NCI-H1930 (cell line): ENCODE data around the gene SLC4A2.
A peak's percentile ranks its signal among the peaks of the same experiment; 100 is the strongest.

Experiments used
- DNase-seq, 2 experiments: peaks; one replicate each; lab custom pipeline; 2025; lab: John Stamatoyannopoulos, UW

The SLC4A2 gene

DNA sequence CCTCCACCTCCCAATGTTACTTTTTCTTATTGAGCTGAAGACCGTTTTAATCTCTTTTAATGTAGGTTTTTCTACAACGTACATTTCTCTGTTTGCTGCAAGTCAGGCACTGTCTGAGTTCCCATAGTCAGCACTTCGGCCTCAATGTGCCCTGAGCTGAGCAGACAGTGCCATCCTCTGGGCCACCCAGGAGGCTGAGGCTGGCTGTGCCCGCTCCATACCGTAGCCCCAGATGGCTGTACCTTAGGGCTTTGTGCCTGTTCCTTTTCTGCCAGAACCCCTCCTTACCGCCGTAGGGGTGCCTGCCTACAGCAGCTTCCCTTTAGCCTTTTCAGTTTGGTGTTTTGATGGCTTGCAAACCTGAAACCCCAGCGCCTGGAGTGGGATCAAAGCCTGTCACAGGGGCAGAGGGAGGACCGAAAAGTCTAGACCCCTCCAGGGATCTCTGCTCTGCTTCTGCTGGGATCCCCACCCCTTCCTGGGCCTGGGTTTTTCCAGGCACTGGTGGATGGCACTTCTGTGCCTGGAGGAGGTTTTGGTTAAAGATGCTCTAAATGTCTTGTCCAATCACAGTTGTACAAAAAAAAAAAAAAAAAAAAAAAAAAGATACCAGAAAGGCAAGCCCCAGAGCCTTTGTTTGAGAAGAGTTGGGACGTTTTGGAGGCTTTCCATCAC, 35.9 kb downstream of the SLC4A2 start:
- DNase-seq: no peak

DNA sequence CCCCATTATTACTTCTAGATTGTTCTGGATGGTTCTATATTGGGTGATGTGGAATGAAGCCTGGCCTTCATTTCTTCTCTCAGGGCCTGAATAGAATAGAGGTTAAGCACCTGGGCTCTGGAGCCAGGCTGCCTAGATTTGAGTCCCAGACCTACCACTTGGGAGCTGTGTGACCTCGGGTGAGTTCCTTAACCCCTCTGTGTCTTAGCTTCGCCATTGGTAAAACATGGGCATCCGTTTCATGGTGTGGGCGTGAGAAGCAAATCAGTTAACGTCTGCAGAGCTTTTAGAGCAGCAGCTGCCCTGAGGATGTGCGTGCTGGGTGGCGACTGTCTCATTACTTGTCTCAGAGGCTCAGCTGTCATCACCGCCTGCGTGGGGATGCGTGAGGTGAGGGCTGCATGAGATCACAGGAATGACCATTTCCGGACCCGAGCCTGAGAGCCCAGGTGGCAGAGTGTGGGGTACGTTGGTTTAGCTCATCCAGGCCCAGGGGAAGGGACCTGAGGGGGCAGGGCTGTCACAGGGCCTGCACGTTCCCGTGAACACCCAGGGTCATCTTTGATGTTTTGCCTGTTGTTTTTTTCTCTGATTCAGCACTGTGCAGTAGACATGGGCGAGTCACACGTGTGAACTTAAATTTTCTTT, 36.6 kb downstream of the SLC4A2 start:
- no peak for DNase-seq

DNA sequence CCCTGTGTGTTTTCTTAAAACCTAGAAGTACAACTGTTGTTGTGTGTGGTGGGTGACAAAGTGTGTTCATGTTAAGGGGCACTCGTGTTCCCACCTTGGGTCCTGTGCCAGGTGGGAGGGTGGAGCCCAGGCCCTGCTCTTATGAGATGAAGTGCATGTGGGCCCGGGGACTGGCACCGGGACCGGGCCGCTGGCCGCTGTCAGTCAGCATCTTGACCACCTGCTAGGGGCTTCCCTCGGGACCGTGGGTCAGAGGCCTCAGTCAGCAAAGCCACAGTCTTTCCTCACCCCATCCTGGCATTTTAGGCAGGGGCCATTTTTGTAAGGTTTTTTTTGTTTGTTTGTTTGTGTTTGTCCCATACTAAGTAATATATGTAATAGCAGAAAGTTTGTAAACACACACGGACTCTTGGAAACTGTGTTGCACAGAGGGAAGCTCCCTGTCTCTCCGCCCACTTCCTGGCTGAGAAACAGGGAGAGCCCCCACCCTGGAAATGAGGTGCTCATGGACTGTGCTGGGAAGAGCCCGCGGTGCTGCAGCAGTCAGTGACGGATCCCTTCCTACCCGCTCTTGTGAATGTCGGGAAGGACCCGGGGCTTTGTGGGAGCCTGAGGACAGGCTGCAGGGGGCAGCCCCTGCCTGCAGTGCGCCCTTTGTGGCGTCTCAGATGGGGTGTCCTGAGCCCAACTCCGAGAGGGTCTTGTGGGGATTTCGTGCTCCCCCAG, 40.3 kb downstream of the SLC4A2 start:
- no peak for DNase-seq

DNA sequence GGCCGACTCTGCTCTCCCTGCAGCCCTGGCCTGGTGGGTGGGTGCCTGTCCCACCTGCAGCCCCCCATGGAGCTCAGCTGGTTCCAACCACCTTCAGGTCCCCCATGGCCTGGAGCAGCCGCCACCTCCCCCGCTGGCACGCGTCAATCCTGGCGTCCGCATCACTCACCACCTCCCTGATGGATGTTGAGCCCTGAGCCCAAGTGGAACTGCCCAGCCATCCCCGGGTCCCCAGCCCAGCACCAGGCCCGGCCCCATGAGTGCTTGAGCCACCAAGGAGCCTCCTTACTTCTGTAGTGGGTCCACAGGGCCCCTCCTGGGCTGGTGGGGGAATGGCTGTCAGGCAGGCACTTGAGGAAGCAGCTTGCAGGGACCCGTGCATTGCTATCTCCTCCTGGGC, 41.5 kb downstream of the SLC4A2 start:
- DNase-seq: no peak

DNA sequence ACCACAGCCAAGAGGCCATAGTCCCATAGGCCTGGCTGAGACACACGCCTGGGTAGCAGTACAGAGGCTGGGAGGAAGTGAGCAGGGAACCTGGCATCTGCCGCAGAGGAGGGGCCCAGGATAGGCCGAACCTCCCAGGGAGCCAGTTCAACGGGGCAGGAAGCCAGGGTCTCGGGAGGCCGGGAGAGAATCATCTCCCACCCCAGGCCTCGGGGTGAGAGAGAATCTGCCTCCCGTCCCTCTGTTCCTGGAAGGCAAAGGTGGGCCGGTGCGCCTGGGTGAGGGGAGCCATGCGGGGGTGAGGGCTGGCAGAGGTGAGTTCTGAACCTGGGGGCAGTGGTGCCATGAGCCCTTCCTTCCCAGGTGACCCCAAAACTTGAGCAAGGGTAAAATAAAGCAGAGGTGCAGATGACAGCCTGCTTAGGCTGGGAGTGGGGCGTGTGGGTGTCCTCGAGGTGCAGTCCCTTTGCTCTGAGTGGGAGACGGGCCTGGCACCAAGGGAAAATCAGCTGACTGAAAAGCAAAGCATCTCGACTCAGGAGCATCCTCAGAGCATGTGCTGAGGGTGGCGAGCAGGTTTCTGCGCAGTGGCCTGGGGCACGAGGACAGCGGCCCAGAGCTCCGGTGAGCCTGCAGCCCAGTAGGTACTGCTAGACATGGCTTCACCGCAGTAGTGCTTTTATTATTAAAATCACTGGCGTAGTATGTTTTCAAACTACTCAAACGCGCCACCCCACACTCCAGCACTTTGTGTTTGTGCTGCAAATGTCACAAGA, 42.4 kb downstream of the SLC4A2 start:
- no peak for DNase-seq

DNA sequence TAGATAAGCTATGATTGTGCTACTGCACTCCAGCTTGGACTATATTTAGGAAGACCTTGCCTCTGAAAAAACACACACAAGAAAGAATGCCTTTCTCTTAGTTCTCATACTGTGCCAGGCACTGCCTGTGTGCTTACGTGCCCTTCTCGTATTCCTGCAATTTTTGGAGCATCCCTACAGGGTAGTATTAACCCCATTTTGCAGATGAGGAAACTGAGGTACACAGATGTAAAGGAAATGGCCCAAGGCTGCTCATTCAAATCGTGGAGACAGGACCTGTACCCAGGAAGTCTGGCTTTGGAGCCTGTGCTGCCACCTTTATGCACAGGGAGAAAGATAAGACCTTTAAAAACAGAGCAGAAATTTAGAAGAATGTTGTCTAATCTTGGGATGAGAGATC, 43.6 kb downstream of the SLC4A2 start:
- DNase-seq: no peak

DNA sequence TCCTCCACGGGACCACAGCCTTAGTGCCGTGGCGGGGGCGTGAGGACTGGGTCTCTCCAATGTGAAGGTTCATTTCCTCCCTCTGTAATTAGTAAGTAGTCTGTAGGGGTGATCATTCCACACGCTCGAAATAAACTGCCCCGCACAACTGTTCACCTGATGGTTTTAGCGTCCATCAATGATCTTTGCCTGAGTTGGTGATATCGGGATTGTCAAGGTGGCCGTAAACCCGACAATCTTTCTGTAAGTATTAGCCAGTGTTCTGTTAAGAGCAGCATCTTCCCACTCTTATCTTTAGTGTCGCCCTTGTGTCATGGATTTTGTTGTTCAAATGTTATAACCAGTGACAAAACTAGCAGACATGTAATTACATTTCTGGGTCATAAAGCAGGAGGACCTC, 44.6 kb downstream of the SLC4A2 start:
- no peak for DNase-seq

DNA sequence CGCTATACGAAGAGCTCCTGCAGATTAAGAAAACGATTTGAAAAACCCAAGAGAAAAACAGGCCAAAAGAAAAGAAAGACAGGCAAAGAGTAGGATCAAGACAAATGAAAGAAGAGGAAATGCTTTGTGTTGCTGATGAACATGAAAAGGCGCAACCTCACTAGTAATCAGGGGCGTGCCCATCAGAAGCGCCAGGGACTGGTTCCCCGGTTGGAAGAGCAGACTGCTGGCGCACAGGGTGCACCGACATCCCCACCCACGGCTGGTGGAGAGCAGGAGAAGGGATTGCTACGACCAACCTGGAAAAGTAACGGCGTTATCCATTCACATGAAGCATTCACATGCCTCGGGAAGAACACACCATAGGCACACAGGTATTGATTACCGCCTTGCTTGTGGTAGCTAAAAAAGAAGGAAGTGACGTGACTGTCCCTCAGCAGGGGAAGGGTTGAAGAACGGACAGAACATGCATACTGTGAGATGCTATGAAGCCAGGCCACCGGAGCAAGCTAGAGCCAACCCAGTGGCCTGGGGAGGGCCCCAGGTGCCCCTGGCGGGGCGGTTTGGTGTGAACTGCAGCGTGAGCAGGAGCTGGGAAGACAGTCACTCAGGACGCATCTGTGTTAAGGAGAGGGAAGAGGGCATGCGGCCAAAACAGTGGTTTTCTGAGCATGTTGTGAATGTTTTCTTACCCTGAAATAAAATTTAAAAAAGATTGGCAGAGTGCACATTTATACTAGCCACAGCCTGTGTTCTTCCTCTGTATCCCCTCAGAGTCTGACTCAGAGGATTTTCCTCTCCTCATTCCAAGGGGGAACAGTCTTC, 45.2 kb downstream of the SLC4A2 start:
- DNase-seq: no peak

DNA sequence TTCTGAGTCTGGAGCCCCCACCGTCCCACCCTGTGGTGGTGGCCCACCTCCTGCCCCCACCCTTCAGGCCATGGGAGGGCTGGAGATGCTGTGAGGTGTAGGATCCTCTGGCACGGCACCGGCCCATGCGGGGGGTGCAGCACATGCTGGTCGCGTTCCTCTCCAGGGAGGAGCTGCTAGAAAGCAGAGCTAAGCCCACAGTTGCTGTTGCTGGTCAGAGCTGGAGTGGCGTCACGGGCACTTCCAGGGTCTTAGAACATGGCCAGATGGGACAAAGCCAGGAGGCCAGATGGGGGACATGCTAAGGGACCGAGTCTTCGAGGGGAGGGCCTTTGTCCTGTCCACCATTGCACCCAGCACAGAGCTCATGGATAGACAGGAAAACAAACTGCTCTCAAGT, 48.5 kb downstream of the SLC4A2 start:
- DNase-seq: no peak

DNA sequence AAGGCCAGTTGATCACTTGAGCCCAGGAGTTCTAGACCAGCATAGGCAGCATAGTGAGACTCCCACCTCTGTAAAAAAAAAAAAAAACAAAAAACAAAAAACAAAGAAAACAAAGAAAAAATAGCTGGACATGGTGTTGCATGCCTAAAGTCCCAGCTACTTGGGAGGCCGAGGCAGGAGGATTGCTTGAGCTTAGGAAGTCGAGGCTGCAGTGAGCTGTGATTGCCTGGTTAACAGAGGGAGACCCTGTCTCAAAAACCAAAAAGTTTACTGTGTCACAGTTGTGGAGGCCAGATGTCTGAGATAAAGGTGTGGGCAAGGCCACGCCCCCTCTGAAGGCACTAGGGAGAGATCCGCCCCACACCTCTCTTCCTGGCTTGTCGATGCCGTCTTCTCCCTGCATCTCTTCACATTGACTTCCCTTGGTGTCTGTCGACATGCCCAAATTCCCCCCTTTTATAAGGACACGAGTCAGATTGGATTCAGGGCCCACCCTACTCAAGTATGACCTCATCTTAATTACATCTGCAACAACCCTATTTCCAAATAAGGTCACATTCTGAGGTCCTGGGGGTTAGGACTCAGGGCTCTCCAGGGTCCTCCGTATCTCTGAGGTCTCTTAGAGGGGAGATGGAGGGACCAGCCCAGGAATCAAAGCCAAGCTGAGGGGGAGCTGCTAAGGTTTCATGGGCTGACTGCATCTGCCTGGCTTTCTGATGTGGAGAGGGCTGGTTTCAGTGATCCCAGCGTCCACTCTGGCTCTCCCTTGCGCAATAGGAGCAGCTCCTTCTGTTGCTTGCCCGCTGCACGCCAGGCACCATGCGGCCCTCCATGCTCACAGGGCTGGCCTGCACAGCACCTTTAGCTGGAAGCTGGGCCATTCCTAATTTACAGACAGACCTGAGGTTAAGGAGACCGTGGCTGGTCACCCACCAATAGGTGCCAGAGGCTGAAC, 50.0 kb downstream of the SLC4A2 start:
- no peak for DNase-seq

DNA sequence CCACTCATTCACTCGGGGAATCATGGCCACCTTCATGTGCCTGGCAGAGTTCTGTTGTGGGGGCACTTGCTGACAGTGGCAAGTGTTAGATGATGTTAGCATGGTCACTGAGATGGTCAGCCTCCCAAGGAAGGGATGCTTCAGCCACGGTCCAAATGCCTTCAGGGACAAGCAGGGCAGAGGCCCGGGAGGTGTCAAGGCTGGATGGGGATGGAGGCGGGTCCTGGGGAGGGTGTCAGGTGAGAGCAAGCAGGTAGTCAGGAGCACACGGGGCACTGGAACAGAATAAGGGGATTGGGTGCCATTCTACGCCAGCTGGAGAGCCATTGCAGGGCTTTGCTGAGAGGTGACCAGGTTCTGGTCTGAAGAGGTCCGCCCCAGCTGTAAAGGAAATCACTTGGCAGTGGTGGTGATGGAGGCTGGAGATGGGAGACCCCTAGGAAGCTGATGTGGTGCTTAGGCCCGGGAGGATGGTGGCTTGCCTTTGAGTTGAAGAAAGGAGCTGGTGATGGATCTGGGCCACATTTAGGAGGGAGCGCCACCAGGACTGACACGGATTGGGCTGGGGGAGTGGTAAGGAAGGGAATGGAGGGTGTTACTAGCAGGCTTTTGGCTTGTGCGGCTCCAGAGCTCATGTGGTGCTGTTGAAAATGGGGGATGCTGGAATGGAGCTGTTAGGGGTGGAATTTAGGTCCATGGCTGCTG, 51.0 kb downstream of the SLC4A2 start:
- DNase-seq: no peak

DNA sequence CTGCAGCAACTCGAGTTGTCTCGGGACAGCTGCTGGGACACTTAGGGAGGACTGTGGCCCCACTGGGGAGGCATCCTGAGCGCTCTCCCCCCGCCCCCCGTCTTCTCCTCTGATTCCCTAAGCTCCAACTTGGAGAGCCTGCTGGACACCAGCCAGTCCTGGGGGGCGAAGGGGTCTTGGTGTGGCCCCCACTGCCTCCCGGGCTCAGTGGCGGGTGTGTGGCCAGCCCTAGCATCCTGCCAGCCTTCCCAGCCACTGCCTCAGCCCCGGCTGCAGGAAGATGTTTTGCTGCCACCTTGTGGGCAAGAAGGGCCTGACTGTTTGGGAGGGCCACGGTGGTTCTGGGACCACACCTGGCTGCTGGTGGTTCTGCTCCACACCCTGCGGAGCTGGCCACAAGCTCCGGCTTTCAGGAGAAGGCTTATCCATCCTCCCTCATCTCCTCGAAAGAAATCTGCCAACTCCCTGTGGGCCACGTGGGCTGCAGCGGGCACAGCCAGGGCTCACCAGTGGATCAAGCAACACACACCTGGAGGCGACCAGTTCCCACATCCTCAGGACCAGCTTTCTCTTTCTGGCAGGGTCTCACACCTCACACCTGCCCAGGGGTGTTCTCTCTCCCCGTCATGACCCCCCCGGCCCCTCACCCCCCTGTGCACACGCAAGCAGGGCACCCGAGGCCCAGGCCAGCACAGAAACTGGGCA, 51.7 kb downstream of the SLC4A2 start:
- DNase-seq: peak; percentile 39 to 57

DNA sequence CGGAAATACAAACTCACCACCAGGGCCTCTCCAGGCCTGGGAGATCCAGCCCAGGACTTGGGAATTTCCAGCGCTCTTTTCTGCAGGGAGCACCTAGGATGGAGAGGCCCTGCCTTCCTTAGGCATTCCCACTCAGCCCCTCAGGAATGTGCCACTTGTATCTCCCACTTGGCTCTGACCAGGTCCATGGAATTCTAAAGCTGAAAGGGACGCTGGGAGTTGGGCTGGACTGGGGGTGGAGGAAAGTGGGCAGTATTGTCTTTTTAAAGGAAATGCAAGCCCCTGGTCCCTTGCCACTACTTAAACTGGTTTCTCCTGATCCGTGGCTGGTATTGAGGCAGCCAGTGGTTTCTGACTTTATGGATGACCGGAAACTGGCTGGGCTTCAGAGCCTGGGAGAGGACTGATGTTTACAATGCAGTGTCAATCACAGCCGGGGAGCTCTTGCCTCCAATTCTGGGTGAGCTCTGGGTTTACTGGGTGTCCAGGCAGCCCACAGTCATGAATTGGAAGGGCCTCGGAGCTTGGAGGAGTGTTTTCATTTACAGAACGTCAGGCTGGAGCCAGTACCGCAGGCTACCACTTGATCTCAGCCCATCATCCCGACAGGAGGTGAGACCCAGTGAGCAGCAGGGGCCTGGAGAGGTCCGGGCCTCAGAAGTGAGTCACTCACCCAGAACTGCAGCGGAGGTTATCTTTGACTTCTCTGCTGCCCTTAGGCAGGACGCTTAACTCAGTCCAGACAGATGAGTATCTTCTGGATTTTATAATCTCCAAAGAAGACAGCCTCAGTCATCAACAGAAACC, 54.2 kb downstream of the SLC4A2 start:
- DNase-seq: no peak

DNA sequence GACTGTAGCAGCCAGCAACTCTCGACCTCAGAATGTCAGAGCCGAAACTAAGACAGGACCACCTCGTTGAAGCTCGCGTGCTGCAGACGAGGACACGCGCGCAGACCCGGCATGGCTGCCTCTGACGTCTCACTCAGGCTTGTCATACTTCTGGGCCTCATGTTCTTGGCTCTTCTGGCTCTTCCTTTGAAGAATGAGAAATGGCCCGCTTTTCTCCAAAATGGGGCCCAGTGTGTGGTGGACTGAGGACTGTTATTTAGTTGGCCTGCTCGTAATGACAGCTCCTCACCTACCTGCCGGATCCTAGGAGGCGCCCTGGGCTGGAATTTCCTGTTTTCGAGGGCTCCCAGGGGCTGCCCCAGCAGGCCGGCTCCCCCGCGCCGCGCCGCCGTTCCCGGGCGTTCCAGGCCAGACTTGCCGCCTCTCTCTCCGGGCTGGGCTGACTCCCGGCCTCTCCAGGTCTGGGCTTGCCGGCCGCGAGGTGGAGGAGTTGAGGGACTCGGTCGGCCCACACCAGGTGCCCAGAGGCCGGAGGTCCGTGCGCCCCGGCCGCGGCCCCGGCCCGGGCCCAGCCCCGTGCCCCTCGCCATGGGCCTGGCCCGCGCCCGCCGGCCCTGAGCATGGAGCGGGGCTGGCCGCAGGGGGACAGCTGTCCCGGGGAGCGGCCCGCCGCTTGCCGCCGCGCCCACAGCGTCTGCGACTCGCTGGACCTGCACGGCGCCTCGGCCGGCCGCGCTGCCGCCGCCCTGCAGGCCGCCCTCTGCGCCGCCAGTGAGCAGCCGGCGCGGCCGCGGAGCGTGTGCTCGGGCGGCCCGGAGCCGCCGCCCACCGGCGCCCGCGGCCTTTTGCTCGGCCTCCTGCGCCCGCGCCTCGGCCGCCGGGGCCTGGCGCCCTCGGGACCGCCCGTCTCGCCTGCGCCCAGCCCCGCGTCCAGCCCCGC, 55.0 kb downstream of the SLC4A2 start:
- no peak for DNase-seq

DNA sequence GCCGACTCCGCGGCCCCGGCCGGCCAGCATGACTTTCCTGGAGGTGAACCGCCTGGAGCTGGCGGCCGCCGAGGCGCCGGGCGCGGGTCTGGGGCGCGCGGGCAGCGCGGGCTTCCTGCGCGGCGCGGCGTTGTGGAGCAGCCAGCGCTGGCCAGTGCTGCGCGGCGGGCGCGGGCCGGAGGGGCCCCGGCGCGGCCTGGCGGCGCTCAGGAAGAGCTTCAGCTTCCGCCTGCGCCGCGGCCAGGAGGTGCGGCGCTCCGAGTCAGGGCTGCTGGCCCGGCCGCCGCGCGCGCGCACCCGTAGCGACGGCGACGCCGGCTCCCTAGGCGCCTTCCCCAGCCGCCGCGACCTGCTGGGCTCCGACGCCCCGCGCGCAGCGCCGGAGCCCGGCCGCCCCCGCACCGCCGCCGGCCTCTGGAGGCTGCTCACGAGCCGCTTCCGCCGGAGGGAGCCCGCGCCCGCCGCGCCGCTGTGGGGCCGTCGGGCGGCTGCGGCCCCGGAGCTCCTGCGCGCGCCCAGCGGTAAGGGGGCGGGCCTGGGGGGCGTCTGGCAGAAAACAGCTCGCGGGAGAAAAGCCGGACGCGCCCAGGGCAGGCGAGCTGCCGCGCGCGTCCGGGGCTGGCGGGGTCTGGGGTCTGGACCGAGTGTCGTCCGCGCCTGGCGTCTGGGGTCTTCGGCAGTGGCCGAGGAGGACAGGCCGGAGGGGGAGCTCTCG, 55.9 kb downstream of the SLC4A2 start:
- DNase-seq: no peak

DNA sequence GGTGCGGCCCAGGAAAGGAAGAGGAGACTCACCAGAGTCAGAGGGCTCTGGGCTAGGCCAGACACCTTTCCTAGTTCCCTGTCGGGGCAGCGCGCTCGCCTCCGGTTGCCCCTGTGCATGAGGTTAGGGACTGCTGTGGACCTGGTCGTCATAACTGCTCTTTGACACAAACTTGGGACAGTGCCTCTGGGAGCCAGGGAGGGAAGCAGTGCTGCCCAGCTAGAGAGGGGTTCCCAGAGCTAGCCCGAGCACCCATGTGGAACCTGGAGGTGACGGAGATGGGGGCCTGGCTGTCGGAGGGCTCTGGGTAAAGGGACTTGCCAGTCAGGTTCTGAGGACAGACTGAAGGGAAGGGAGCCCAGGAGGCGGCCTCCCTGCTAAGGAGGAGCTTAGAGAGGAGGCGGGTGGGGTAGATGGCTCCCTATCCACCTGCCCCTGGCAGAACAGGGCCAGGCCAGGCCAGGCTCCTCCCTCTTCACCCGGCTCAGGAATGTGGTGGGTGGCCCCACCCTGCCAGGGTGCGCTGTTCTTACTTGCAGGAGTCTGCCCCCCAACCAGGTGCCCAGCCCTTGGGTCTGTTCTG, 56.5 kb downstream of the SLC4A2 start:
- no peak for DNase-seq
